Stomach (tissue), 4 donors: Measurements from ENCODE around the gene B3GNT7.

Experiments
- CTCF ChIP-seq, 7 experiments: fragments of 450-650 bp in 4 of 7; fragments of 200-600 bp in 3 of 7; sonication (generic) in 3 of 7; IDR thresholded peaks; one replicate each; pipeline ENCODE4 v1.5.1; 2016 to 2019; ENCODE audit warnings: antibody characterized with exemption in 7 of 7, control low read depth in 2 of 7, mild to moderate bottlenecking in 1 of 7
- EP300 ChIP-seq: sonication (generic); formaldehyde crosslinking; IDR thresholded peaks from one replicate; pipeline ENCODE4 v1.6.1; 2017; ENCODE audit warnings: antibody characterized with exemption
- POLR2A ChIP-seq, 4 donors: fragments of 450-650 bp; IDR thresholded peaks; one replicate each; pipeline ENCODE4 v1.6.1; 2016; ENCODE audit warnings: antibody characterized with exemption in 4 of 4, control low read depth in 2 of 4, mild to moderate bottlenecking in 1 of 4, moderate library complexity in 1 of 4

DNA sequence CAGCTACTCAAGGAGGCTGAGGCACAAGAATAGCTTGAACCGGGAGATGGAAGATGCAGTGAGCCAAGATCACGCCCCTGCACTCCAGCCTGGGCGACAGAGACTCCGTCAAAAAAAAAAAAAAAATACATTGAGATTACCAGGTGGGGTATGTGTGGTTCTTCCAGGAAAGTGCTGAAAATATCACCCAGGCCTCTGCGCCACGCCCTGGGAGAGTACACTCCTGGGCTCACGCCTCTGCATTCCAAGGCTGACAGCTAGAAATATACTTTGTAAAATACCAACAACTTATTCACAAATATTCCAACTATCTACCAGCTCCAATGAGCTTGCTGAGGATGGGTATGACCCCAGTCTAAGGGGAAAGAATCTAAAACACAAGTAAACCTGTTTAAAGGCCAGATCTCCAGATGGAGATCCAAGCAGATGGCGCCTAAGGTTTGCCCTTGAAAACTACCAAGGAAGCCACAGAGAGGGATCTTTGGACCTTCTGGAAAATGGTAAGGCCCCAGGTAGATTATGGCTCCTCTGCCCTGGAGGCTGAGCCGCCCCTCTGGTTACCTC lies 21.6 kb upstream of the B3GNT7 start:
- TF ChIP-seq CTCF (IDR thresholded peaks at IDR 0.05) (no peak), EP300 (no peak), POLR2A (IDR thresholded peaks at IDR 0.05) (no peak)
